Stimulated activated CD8-positive, alpha-beta memory T cell treated with anti-CD3 and anti-CD28 coated beads, Interleukin-7, amount 100 ng/mL, for 24 hours (primary cell): ENCODE data around the gene SLC13A5.
A peak's percentile ranks its signal among the peaks of the same experiment; 100 is the strongest.
"Not testable (repeated sequence)": the region's sequence is repeated elsewhere in the genome, so short reads cannot be mapped to it uniquely, and the experiment has no call there.

Source experiments
- DNase-seq: peaks from one replicate; pipeline ENCODE4 v3.0.0-alpha.2; 2020; ENCODE audit warnings: low read depth

SLC13A5 gene

DNA sequence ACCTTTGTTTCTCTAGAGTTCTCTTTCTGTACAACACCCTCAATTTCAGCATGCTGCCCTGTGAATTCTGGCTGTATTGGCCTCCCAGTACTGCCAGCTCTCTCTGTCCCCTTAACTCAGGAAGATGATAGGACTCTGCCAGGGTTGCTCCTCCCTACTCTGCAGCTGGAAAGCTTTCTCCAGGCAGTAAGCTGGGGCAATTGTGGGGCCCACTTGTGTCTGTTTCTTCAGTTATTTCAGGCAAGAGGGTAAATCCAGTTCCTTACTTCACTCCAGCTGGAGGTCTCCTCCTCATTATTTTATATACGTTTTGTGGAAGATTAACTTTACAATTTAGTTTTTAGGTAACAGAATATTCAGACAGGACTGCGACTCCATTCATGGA is 51.7 kb downstream of the SLC13A5 start:
- DNase-seq = no peak

DNA sequence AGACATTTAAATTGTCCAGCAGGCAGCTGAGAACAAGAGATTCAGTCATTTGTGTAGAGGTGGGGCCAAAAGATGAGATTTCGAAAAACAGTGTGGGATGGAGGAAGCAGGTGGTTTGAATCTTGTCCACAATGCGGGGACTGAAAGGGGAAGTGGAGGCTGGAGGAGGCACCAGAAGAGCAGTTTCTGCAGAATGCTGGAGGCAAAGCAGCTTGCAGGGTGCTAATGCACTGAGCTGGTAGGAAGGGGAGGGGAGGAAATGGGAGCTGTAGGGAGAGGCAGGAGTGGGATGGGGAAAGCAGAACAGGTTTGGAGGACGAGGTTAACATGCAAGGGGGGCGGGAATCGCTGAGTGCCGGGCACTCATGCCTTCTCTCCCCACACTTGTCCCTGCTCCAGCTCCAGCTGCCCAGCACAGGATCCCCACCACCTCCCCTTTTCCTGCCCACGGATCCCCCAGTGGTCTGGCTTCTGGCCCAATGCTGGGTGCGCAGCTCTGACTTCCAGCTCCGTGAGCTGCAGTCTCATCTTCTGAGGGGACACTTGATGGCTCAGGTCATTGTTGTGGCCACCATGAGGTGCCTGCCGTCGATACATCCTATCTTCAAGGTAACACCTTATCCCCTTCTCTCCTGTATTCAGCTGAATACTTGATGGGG is 52.2 kb downstream of the SLC13A5 start:
- no peak for DNase-seq

DNA sequence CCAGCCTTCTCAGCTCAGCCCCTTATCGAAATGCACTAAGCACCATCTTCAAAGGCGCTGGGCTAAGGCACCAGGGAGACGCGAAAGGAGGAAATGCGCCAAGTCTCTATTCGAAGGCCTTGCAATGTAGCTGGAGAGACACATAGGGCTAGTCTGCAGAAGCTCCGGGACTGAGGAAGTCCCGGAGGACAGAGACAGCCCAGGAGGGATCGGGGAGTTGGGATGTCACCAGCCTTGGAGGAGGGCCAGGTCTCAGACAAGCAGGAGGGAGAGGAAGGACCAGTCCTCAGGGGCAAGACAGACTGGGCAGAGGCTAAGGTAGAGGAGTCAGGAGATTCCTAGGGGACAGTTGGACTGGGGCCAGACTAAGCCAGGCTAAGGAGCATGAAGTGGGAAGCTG is 53.1 kb downstream of the SLC13A5 start:
- DNase-seq = no peak

DNA sequence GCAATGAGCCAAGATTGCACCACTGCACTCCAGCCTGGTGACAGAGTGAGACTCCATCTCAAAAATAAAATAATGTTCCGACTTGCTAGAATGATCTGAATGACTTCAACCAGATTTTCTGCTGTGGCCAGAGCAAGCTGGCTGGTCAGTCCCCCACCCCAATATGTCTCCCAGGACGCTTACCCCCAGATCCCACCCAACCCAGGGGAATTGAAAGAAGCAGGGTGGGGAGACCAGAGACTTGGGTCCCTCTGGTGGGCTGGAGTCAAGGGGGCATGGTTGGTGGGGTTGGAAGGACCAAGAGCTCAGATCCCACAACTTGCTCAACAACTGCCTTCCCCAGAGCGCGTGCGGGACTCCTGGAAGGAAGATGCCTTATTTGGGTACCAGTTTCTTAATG is 54.8 kb downstream of the SLC13A5 start:
- not testable (repeated sequence) for DNase-seq

DNA sequence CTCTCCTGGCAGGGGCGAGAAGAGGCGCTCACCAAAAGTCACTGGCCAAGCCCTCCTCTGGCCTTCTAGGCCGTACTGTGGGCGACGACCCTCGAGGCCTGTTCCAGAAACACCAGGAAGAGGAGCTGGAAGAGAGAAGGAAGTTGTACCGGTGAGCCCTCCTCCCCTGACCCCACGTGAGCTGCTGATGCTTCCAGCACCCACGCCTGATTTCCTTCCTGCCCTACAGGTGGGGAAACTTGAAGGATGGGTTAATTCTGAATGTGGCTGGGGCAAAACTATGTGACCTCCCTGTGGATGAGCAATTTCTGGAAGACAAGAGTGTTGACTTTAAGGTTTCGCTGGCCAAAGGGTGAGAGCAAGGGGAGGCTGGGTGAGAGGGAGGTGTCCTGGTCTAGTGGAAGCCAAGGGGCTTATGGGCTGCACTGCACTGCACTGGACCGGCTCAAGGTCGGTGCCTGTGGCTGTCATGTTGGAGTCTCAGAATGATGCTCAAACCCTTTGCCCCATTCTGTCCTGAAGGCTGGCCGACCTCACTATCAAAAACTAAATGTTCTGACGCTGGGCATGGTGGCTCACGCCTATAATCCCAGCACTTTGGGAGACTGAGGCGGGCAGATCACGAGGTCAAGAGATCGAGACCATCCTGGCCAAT is 55.4 kb downstream of the SLC13A5 start:
- DNase-seq = no peak

DNA sequence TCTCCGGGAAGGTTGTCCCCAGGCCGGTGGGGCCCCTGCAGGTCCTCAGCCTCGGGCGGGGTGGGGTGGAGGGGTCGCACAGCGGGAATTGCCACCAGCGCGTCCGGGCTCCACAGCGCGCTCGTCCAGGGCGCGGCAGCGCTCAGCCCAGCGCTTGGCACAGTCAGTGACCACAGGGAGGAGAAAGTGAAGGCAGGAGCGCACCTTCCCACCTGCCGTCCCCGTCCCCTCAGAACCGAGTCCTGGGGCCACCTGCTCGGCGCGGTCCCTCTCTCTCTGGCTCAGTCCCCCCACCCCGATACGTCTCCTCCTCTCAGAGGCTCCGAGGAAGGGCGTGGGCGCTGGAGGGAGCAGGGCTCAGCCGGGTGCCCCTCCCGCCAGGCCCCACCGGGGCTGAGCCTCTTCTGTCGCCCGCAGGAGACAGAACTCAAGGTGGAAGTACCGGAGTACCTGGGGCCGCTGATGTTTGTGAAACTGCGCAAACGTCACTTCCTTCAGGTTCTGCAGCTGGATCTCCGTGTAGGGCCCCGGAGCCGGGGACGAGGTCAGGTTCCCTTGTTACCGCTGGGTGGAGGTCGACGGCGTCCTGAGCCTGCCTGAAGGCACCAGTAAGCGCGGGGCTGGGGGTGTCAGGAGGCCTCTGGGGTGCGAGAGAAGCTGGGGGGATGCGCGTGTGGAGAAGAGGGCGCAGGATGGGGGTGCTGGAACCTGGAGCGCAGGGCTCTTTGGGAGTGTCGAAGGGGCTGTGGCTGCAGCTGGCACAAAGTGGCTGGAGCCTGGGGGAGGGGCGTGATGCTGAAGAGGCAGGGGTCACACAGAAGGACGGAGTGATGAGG is 56.2 kb downstream of the SLC13A5 start:
- not testable (repeated sequence) for DNase-seq

DNA sequence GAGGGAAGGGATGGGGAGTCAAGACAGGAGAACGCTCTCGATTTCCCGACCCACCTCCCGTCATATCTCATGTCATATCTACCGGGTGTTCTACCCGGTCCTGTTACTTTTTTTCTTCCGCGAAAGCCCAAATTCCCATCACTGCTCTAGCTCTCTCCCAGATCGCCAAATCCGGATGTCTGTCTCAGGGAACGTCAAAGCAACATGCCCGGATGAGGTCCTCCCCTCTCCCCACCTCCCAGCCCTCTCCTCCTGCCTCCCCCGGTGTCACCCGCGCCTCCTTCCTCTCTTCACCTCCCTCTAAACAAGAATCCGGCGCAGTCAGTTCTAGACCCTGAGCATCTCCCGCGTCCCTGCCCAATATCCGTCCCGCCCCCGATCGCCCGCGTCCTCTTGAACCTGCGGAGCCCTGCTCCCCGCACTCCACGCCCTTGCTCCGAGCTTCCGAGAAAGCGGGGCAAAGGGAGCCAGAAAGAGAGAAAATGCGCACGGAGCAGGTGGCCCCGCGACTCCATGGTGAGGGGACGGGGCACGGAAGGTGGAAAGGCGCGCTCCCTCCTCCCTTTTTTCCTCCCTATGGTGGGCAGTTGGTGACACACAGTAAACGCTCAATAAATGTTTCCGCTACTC is 57.3 kb downstream of the SLC13A5 start:
- not testable (repeated sequence) for DNase-seq

DNA sequence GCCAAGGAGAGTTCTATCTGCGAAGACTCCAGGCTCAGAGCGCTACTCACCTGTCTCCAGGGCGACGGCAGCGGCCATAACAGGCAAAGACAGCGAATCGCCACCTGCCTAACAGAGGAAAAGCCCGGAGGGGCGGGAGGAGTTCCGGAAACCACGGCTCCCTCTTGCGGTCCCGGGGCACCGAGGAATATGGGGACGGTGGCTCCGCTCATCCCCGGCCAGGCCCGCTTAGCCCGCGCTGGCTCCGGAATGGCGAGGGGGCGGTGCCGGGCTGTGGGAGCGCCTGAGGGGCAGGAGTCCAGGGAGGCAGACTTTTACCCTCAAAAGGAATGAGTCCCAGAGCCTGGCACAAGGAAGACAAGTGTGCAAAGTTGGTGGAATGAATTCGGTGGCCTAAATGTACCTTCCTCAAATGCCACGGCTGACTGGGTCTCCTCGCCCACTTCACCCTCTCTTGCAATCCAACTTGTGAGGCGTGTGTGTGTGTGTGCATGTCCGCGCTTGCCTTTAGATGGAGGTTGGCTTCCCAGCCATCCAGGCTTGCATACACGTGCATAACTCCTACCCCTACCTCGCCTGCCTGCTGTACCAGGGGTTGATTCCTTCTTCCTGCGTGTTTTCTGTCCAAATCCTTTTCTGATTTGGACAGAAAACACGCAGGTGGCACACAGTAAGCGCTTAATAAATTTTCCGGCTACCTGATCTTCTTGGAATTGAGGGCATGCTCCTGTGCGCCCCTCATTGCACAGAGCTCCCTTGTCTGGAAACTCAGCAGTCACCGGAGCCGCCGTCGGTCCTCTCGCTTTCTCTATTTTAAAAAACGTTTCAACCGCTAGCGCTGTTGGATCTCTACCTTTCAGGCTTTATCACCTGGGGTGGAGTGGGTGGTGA is 58.1 kb downstream of the SLC13A5 start:
- no peak for DNase-seq

DNA sequence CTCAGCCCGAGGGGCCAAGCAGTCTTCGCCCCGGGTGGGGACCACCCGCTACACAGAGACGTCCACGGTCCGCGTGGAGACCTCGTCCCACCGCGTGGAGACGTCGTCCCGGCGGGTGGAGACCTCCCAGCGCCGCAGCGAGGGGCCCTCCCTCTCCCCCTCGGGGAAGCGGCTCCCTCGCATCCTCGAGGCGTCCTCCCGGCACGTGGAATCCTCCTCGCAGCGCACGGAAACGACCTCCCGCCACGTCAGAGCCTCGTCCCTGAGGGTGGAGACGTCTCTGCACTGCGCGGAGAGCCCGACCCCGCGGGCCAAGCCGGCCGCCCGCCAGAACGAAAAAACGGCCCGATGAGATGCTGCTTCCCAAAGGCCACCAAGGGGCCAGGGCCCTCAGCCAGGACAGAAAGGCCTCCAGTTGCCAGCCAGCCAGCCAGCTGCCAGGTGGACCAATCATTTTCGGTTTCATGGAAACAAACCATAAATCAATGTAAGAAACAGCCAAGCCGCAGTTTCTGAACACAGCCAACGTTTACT is 61.2 kb downstream of the SLC13A5 start:
- DNase-seq = no peak

DNA sequence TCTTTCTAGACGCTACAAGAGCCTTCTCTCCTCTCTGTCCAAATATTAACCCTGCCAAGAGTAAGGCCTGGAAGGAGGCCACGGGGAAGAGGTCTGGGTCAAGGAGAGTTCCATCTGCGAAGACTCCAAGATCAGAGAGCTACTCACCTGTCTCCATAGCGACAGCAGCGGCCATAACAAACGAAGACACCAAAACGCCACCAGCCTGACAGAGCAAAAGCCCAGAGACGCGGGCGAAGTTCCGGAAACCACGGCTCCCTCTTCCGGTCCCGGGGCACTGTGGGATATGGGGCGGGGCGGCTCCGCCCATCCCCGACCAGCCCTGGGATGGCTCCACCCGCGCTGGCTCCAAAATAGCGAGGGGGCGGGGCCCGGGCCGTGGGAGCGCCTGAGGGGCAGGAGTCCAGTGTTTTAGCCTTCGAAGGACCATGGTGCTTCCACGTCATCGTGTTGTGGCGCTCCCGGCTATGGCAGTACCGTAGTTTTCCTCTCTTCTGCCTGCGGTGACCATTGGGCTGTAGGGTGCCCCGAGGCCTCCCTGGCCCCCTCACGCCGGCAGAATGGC is 61.7 kb downstream of the SLC13A5 start, which contains the start of the genes C17orf100 and MED31:
TSS of gene C17orf100 (plus strand) at position 409 of the 565 bp plus-strand sequence. CDS start at position 561, 152 bp downstream.
TSS of gene MED31 (minus strand) at position 252 of the 565 bp plus-strand sequence. CDS start at position 175, 77 bp downstream.
- DNase-seq = peak; percentile 93

DNA sequence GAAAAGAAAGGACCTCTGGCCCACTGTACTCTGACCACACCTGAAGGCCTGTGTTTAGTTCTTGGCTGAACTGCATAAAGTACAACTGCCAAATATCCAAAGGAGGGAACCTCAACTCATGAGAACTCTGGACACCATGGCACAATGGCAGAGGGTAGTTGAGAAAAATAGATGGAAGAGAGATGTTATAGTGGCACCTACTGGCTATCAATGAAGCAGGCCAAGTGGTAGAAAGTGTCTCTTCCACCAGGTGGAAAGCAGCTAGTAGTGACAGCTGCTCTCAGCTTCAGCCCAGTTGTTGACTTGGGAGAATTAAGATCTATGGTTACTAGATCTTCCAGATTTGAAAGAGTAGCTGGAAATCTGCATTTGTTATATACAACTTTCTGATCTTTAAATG is 65.0 kb downstream of the SLC13A5 start:
- DNase-seq = no peak

DNA sequence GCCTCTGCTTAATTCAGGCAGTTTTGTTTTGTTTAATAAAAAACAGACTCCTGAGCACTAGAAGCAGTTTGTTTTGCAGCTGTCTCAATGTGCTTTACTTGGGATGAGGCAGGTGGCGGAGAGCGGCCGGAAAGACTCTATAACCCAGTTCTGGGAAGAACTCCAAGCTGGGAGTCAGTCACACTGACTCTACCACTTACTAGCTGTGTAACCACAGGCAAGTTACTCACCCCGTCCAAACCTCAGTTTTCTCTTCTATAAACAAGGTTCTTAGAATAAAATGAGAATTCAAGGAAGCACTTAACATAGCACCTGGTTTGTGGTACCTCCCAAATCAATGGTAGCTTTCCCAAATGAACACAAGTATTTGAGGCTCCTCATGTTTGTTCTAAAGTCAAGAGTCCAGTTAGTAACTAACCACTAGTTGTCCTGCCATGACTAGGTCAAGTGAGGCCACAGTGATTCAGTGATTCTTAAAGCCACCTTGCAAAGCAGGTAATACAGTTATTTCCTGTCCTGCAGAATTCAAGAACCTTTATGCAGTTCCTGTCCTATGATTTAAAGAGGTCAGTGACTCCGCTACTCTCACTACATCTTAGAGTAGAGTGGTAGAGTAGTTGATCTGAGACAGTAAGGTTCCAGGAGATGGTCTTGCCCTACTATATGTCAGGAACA is 69.6 kb downstream of the SLC13A5 start:
- DNase-seq = no peak

DNA sequence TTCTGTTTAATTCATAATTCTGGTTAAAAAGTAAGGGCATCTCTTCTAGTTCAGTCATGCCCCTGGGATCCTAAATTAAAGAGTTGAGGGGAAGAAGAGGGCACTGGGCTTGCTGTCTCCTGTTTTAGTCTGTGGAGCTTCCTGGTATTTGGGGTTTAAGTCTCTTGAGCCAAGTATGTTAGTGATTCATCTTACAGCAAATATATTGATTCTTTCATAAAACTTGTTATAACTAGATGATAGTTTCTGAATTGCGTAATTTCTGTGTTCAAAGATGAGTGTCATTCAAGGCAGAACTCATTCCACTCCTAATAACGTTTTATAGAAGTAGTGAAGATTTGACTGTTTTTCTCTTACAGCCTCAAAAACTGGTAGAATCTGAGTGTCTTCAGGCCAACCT is 70.6 kb downstream of the SLC13A5 start:
- DNase-seq = no peak

DNA sequence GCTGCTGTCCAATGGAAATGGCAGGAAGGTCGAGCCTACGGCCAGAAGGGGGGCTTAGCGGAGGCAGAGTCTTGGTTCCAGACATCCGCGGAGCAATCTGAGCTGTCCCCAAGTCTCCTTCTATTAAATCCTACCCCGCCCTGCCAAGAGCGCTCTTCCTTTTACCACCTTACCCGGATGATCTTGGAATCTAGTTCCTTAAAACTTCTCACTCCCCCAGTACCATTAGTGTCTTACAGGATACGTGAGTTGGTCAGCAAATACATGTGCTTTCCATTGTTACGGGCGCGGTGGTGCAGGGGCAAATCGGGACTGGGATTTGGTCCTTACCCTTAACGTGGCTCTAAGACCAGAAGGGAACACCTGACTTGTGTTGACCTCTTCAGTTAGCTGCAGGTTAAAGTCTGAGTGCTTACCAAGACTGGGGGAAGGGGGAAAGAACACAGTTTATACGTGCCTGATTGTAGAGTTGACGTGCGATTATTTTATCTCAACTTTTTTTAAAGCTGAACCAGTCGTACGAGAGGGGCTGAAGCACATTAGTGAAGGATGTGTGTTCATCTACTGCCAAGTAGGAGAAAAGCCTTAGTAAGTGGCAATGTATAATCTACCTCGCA is 71.8 kb downstream of the SLC13A5 start:
- no peak for DNase-seq

DNA sequence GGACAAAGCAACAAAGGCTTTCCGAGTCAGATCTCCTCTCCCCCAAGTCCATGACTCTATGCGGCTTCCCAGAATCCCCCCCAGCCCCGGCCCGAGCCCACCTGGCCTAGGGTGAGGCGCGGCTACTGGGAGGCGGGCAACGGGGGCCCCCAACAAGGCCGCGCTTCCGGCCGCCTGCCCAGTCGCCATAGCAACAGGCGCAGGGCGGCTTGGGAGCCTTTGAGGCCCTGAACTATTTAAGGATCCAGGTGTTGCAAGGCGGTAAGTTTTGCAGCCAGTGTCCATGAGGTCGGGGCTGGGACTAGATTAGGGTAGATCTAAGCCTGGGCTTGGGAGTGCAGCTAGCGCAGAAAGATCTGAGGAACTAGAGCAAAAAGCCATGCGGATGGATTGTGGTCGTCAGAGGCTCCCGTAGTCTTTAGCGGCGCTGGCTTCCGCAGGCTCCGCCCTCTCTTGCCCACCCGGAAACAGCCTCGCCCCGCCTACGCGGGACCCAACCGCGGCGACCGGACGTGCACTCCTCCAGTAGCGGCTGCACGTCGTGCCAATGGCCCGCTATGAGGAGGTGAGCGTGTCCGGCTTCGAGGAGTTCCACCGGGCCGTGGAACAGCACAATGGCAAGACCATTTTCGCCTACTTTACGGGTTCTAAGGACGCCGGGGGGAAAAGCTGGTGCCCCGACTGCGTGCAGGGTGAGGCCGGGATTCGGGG is 72.5 kb downstream of the SLC13A5 start, which contains the start of the genes KIAA0753 and TXNDC17:
TSS of gene KIAA0753 (minus strand) at position 176 of the 711 bp plus-strand sequence. CDS start 5,608 bp downstream, outside the sequence.
TSS of gene TXNDC17 (plus strand) at position 525 of the 711 bp plus-strand sequence. CDS start at position 548, 23 bp downstream.
- DNase-seq = peak; percentile 84

DNA sequence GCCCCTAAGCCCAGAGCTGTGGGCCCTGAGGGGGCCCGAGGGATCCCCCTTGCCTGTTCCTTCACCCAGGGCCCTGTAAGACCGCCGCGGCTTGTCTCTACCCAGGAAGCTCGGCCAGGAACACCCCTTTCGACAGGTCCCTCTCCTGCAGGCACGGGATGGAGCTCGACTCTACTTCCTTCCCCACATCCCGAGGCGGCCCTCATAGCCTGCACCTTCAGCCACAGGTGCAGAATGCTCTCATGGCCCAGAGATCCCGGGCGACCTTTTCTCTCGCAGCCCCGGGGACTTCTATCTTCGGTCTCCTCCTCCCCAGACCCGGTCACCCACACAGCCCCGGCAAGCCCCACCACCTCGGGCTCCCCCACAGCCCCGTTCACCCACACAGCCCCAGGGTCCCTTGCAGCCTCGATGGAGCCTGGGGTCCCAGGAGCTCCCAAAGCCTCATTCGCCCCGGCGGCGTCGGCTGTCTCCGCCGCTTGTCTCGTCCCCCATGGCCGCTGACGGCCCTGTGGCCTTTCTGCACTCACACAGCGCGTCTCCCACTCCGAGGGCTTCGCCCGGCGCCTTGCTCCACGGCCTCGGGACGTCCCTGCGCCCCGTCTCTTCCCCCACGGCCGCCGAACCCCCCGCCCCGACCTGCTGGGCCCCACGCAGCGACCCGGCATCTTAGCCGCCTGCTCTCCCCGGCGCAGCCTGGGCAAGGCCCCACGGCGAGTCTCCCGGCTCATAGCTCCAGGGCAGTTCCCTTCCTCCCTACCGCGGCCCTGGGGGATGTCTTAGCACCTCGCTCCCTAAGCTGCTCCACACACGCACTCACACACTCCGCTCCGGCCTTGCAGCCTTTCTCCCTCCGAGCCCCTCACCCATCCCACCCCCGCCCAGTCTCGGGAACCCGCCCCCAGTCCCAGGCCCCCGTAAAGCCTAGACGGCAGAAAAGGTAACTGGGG is 73.3 kb downstream of the SLC13A5 start:
- DNase-seq = no peak

DNA sequence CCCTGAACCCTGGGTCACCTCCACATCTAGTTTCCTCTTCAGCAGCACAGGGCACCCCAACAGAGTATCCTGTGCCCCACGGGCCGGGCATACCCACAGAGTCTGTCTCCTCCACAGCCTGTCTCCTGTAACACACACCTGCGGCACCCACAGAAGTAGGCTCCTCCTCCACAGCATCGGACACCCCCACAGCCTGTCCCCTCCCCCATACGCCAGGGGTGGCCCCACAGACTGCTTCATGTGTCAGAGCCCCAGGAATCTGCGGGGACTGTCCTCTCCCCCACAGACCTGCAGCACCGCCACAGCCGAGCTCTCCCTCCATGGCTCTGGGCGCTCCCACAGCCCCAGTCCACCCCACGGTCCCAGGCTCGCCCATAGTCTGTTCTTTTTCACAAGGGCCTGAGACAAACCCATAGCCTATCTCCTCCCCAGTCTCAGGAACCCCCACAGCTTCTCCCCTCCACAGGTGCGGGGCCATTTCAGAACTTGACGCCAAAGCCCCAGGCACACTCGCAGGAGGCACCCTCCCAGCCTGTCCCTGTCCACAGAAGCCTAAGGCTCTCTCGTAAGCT is 74.1 kb downstream of the SLC13A5 start:
- DNase-seq = no peak
